Endothelial cell of umbilical vein (primary cell): Measurements from ENCODE around the gene FBH1. TPM values are rescaled to one million over a fixed set of nuclear protein-coding genes. Genes with fewer than 3 reads are reported as not detected.

Experiments
- BruUV-seq: library from RNA; stranded (reverse); fragments of 400-500 nt; replicated peaks from 2 replicates; lab custom pipeline; 2021; lab: Mats Ljungman, UMichigan
- CTCF ChIA-PET: fragments of 300-600, 350-600 bp; sonication (Branson Sonifier 250); formaldehyde crosslinking; loops from one replicate; lab custom pipeline; 2021; ENCODE audit warnings: antibody characterized with exemption, inconsistent platforms; lab: Charles Lee
- POLR2A ChIA-PET: fragments of 300-600, 350-600 bp; sonication (Branson Sonifier 250); formaldehyde crosslinking; loops from one replicate; lab custom pipeline; 2021; ENCODE audit warnings: antibody characterized with exemption, inconsistent platforms; lab: Charles Lee
- DNase-seq: peaks from one replicate; pipeline ENCODE4 v3.0.0-alpha.2; 2011; ENCODE audit warnings: low read depth, low spot score
- FAIRE-seq: peaks from 2 replicates; lab custom pipeline; 2011; peaks lifted over from hg19 to GRCh38; lab: Jason Lieb, UNC
- H2AFZ ChIP-seq: 2 replicates; pipeline ENCODE4 v1.6.0; 2012; ENCODE audit warnings: low read depth, low read length, control low read depth, inconsistent platforms
- H3K27ac ChIP-seq: 2 replicates; pipeline ENCODE4 v1.5.1; 2011; ENCODE audit warnings: low read depth, mild to moderate bottlenecking, control low read depth, low read length, moderate library complexity; ENCODE audit not compliant: insufficient read depth
- H3K27me3 ChIP-seq, 2 experiments: 2 replicates each; pipeline versions ENCODE4 v1.6.0 to v1.6.1; 2011; ENCODE audit warnings: low read length in 2 of 2, mixed read lengths in 1 of 2; ENCODE audit not compliant: control insufficient read depth in 2 of 2, insufficient read depth in 2 of 2
- H3K36me3 ChIP-seq, 2 experiments: 2 replicates in 1 of 2; 3 replicates in 1 of 2; pipeline ENCODE4 v1.5.1; 2011; ENCODE audit warnings: low read length in 2 of 2, mild to moderate bottlenecking in 1 of 2, moderate library complexity in 1 of 2; ENCODE audit not compliant: control insufficient read depth in 2 of 2, insufficient read depth in 2 of 2; ENCODE audit errors: extremely low read depth in 1 of 2
- H3K4me1 ChIP-seq: 3 replicates; pipeline ENCODE4 v1.5.1; 2011; ENCODE audit warnings: mild to moderate bottlenecking, low read length; ENCODE audit not compliant: control insufficient read depth, insufficient read depth; ENCODE audit errors: extremely low read depth
- H3K4me2 ChIP-seq: 2 replicates; pipeline ENCODE4 v1.6.1; 2011; ENCODE audit warnings: low read length, control low read depth, mixed read lengths; ENCODE audit not compliant: insufficient read depth
- H3K4me3 ChIP-seq, 3 experiments: fragments of 200-600 bp in 1 of 3; sonication (generic), shearing (Covaris generic) in 1 of 3; replicated peaks in 1 of 3; 2 replicates each; pipeline ENCODE4 v1.5.1; 2011 to 2016; ENCODE audit warnings: control low read depth in 3 of 3, low read length in 3 of 3, mild to moderate bottlenecking in 2 of 3, inconsistent platforms in 1 of 3, low read depth in 1 of 3, moderate library complexity in 1 of 3; ENCODE audit not compliant: insufficient read depth in 1 of 3
- H3K79me2 ChIP-seq: 2 replicates; pipeline ENCODE4 v1.6.0; 2012; ENCODE audit warnings: low read length, inconsistent platforms; ENCODE audit not compliant: control insufficient read depth, insufficient read depth
- H3K9ac ChIP-seq: replicated peaks from 2 replicates; pipeline ENCODE3; 2011; ENCODE audit warnings: low read length, control low read depth; ENCODE audit not compliant: insufficient read depth; ENCODE audit errors: extremely low read depth
- H3K9me1 ChIP-seq: replicated peaks from 3 replicates; pipeline ENCODE4 v1.6.0; 2011; ENCODE audit warnings: mild to moderate bottlenecking, low read length; ENCODE audit not compliant: control insufficient read depth, insufficient read depth; ENCODE audit errors: extremely low read depth
- H3K9me3 ChIP-seq: replicated peaks from 2 replicates; pipeline ENCODE4 v1.5.1; 2012; ENCODE audit warnings: low read length, inconsistent platforms; ENCODE audit not compliant: control insufficient read depth, insufficient read depth
- H4K20me1 ChIP-seq: replicated peaks from 2 replicates; pipeline ENCODE3; 2011; ENCODE audit warnings: mild to moderate bottlenecking, low read length; ENCODE audit not compliant: control insufficient read depth, insufficient read depth; ENCODE audit errors: extremely low read depth
- CTCF ChIP-seq, 2 donors: IDR thresholded peaks; 1 replicate in 1 of 2; 2 replicates in 1 of 2; pipeline ENCODE4 v1.5.1; 2011; ENCODE audit warnings: low read length in 2 of 2, mild to moderate bottlenecking in 2 of 2, moderate library complexity in 2 of 2, control low read depth in 1 of 2, inconsistent platforms in 1 of 2, low read depth in 1 of 2; ENCODE audit not compliant: insufficient read depth in 1 of 2; ENCODE audit errors: extremely low read depth in 1 of 2
- EZH2 ChIP-seq: IDR thresholded peaks from 2 replicates; pipeline ENCODE4 v1.6.1; 2012; ENCODE audit warnings: borderline replicate concordance, low read depth, mild to moderate bottlenecking, moderate library complexity, low read length, inconsistent platforms; ENCODE audit not compliant: severe bottlenecking
- FOS ChIP-seq: IDR thresholded peaks from 2 replicates; pipeline ENCODE4 v1.6.1; 2011; ENCODE audit warnings: mild to moderate bottlenecking, low read length, moderate library complexity, borderline replicate concordance; ENCODE audit not compliant: insufficient read depth
- GATA2 ChIP-seq: IDR thresholded peaks from 2 replicates; pipeline ENCODE4 v1.7.0; 2011; ENCODE audit warnings: low read depth, mild to moderate bottlenecking, moderate library complexity, mixed read lengths, low read length; ENCODE audit not compliant: insufficient read length, insufficient read depth
- JUN ChIP-seq: IDR thresholded peaks from 2 replicates; pipeline ENCODE4 v1.6.1; 2011; ENCODE audit warnings: borderline replicate concordance, low read depth; ENCODE audit not compliant: insufficient read length, insufficient read depth
- MAX ChIP-seq: IDR thresholded peaks from 2 replicates; pipeline ENCODE4 v1.6.1; 2011; ENCODE audit not compliant: insufficient read depth, insufficient read length
- MYC ChIP-seq: IDR thresholded peaks from one replicate; pipeline ENCODE4 v1.6.1; 2011; ENCODE audit warnings: mild to moderate bottlenecking, low read depth, low read length
- POLR2A ChIP-seq: IDR thresholded peaks from 2 replicates; pipeline ENCODE4 v1.6.1; 2012; ENCODE audit warnings: low read depth, mild to moderate bottlenecking, control low read depth, low read length
- POLR2AphosphoS5 ChIP-seq: IDR thresholded peaks from 2 replicates; pipeline ENCODE4 v1.6.1; 2012; ENCODE audit warnings: low read depth, mild to moderate bottlenecking, control low read depth, low read length, moderate library complexity; ENCODE audit not compliant: insufficient read depth
- dilution Hi-C: fragments of 300-500 bp; cut with MboI; formaldehyde crosslinking; loops from one replicate; pipeline ENCODE4 v1.15.0; 2019; ENCODE audit warnings: low sequenced_read_pairs; ENCODE audit not compliant: extremely low pct_ligation_motif_present
- intact Hi-C: fragments of 100-400 bp; cut with micrococcal nuclease; formaldehyde crosslinking; loops from one replicate; pipeline ENCODE4 v1.10.0; 2022
- polyA plus RNA-seq, 4 experiments: library from polyadenylated mRNA; depleted of rRNA in 3 of 4; stranded (reverse) in 3 of 4; unstranded in 1 of 4; fragments of >200 nt; gene quantifications; 2 replicates each; pipeline versions ENCODE4 v1.2.1 to v1.2.3, GENCODE V29; 2011 to 2012; ENCODE audit warnings: missing spikeins in 1 of 4
- total RNA-seq: library from RNA; stranded (reverse); gene quantifications from 2 replicates; pipeline ENCODE4 v1.2.3, GENCODE V29; 2021

FBH1 gene
- total and polyA plus RNA-seq, 2 donors (not counting 3 experiments of a cell fraction or from before 2014, with no cell fraction given): 71.4 to 97.0 TPM

- peaks cover 12% of the 10 kb centered on the region for H3K4me1 ChIP-seq
- H4K20me1 ChIP-seq: no peaks in the 10 kb centered on the region
- dilution Hi-C loops: loop anchor here (25.0 kb wide), 1 partner anchor 128 kb away; the partner anchor contains the start of gene RBM17
- H3K27me3 ChIP-seq: no peaks in the 10 kb centered on the region
- peaks cover 0 to 12% of the 10 kb centered on the region in 2 experiments for H3K36me3 ChIP-seq
- CTCF ChIA-PET: interaction anchor here (1.1 to 3.1 kb wide), 4 partner anchors 12 to 442 kb away, joined by 3 to 11 read pairs (median 7); no protein-coding TSS in a partner anchor
- H3K9me1 ChIP-seq: no peaks in the 10 kb centered on the region
- no peak overlapping the region for H3K27ac ChIP-seq
- H3K9me3 ChIP-seq: no peaks in the 10 kb centered on the region
- no peak overlapping the region for H3K4me2 ChIP-seq
- H3K4me3 ChIP-seq: no peak overlapping the region
- FAIRE-seq: no peak
- POLR2A ChIA-PET: no interaction called here
- BruUV-seq: no TSS peak
- TF ChIP-seq EZH2 (no peak), MYC (no peak), POLR2AphosphoS5 (no peak), POLR2A (no peak), JUN (no peak), CTCF (IDR thresholded peaks at IDR 0.05; ENCODE audit: extremely low read depth in 1 of 2, insufficient read depth in 1 of 2, low read depth in 1 of 2, low read length in 2 of 2) (no peak), GATA2 (no peak), FOS (no peak), MAX (no peak)
- no peak overlapping the region for H3K9ac ChIP-seq
- H3K79me2 ChIP-seq: no peaks in the 10 kb centered on the region
- no peak overlapping the region for H2AFZ ChIP-seq
- no peak for DNase-seq
- intact Hi-C loops: no loop called here
Measured at GRCh38 chr10:5959581-5960069, 69.6 kb downstream of the FBH1 start.
